ENCODE data around the gene MIB2.

Gene MIB2

DNA sequence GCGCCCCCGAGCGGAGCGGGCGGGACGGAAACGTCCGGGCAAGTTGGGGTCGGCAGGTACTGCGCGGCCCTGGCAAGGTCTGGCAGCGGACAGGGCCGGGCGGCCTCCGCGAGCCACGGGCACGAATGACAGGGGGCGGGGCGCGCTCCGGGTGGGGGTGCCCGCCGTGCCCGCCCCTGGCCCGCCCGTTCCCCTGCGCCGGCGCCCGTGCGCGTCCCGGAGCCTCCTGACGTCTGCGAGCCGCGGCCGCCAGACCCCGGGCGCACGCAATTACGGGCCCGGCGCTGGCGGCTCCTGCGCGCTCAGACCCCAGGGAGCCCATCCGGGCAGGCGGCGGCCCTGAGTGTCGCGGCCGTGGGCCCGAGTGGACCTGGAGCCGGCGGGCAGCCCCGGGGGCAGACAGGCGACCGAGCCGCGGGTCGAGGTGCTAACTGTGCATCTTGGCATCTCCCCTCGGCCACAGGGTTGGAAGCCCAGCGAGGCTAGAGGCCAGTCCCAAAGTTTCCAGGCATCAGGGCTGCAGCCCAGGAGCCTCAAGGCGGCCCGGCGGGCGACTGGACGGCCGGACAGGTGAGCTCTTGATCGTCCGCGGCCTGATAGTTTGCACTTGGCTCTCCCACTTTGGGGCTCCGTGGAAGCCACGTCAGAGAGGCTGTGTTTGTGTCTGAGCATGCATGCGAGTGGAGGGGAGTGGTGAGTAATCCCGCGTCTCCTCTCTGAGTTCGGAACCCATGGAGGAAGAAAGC, 918 bp downstream of the MIB2 start:
- DNase-seq, result no peak

DNA sequence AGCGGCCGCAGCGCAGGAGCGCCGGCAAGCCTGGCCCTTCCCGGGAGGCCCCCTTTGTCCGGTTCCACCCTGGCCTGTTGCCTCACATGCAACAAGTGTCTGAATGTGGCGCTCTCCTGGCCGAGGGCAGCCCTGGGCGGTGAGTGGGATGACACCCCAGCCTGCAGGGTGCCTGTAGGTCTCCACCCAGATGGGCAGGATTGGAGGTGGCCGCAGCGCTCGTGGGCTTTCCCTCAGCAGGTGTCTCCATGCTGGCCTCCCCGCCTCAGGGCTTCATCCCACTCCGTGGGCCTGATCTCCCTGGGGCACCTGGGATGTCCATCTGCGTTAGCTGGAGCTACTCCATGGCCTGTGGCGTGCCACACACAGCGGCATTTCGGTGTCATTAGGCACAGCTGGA, 1.5 kb downstream of the MIB2 start:
- DNase-seq, result no peak

DNA sequence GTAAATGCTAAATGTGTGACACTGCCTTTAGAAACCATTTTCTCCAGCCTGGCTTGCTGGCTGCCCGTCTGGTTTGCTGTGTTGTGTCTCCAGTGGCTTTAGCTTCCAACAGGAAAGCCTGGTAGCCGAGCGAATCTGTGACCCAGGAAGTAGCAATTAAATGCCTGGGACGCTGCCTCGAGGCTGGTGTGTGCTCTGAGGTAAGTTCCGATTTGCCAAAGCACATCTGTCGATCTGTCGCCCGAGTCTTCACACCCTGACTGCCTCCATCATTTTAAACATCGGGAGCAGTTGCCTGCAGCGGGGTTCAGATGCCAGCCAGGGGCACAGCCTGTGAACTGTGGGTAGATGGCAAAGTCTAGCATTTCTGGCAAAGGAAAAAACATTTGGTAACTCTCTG, 2.2 kb downstream of the MIB2 start:
- no peak for DNase-seq

DNA sequence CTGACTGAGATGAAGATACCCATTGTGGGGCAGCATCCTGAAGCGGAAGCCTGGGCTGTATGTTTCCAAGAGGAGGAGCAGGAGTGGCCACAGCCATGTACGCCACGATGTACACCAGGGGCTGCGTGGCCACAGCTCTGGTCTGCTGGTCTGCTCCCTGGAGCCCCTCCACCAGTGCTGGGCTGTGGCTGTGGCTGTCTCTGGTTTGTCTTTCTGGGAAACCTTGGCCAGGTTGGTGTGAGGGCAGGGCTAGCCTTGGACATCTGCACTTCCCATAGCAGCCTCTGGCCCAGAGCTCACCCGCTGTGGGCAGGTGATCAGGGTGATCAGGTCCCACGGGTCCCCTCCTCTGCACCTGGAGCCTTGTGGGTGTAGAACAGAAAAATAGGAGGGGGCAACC, 2.6 kb downstream of the MIB2 start:
- no peak for DNase-seq

DNA sequence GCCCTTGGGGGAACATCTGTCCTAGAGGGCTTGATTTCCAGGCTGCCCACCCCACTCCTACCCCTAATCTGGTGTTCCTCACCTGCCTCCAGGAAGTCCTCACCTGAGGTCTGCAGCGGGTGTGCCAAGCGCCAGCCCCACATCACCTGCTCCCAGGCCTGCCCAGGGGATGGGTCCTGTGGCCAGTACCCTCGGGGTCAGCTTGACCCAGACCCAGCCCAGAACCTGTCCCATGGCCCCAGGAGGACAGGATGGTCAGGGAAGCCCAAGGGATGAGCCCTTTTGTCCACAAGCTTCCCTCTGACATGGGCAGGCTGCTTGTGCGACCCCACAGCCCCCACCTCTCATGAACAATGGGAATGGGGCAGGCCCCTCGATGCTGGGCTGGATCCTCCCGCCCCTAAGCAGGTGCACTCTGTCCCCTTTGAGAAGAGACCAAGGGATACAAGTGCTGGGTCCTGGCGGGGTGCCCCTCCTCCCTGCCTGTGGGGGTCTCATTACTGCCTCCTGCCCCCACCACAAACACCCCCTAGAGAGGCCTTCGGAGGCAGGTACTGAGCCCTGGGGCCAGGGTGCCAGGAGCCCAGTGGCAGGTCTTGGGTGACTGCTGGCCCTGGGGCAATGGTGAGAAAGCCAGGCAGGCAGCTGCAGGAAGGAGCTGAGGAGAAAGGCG, 3.2 kb downstream of the MIB2 start:
- DNase-seq, result no peak

DNA sequence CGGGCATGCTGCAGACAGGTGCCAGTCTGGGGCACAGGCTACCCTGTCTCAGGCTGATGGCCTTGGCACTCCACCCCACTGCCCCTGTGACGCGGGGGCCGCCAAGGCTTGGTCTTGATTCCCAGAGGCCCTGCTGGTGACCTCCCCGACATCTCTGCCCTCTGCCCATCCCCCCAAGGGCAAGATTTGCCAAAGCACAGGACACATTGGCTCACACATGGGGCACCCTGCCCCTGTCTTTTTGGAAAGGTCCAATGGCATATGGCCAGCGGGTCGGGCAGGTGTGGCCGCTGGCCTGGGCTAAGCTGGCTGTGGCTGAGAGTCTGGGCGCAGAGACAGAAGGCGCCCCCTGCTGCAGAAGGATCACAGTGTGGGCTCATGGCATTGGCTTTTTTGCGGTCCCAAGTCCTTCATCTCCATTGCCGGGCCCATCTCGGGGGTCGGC, 4.6 kb downstream of the MIB2 start:
- DNase-seq, result no peak

DNA sequence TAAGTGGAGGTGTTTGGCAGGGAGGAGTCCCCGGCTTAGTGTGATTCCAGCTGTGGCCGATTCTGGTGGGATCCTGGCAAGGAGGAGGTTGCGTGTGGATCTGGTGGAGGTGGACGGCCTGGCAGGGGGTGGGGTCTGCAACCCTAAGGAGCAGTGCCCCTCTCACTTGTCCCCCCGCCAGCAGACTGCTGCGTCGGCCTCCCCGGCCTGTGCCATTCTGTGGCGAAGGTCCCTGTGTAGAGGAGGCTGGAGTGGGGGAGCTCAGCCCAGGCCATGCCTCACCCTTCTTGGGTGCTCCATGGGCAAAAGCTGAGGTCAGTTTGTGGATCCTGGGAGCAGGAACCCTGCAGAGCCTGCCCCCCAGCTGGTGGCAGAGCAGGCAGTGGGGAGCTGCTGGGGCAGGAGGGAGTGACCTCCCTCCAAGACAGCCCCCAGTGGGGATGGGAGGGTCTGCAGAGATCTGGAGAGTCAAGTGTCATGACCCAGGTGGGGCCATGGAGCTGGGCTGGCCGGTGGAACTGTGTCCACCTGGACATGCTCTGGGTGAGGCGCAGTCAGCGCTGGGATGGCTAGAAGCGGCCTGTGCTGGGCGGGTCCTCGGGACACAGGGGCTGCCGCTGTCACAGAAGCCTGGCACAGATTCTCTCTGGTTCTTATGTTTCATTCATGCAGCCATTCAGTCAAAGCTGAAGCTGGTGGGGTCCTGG, 5.3 kb downstream of the MIB2 start:
- no peak for DNase-seq

DNA sequence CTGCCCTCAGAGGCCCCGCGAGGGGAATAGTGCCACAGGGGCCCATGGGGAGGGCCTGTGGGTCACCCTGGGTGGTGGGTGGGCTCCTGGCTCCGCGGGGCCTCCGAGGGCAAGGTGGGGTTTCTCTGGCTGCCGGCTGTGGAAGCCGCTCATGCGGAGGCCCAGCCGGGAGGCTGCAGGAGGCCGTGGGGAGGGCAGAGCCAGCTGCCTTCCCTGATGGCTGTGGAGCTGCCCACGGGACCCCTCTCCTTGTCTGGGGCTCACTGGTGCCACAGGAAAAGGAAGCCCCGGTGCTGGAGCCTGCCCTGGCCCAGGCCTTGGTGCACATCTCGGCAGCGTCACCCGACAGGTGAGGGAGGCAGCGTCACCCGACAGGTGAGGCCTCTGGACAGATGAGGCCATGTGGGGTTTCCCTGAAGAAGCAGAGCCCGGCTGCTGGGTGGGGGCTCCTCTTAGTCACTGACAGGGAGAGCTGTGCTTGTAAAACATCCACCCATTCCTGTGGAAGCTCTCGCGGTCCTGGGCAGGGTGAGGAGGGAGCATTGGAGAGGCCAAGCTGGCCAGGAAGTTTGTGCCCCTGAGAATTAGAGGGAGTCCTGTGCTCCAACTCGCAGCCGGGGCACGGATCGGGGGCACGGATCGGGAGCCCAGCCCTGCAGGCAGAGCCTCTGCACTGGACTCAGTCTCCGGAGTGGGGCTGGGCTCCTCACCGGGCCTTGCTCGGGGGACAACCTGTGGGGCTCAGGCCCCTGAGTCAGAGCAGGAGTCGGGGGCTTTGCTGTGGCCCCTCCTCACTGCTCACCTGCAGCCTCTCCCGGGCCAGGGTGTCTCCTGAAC, 6.1 kb downstream of the MIB2 start:
- no peak for DNase-seq

DNA sequence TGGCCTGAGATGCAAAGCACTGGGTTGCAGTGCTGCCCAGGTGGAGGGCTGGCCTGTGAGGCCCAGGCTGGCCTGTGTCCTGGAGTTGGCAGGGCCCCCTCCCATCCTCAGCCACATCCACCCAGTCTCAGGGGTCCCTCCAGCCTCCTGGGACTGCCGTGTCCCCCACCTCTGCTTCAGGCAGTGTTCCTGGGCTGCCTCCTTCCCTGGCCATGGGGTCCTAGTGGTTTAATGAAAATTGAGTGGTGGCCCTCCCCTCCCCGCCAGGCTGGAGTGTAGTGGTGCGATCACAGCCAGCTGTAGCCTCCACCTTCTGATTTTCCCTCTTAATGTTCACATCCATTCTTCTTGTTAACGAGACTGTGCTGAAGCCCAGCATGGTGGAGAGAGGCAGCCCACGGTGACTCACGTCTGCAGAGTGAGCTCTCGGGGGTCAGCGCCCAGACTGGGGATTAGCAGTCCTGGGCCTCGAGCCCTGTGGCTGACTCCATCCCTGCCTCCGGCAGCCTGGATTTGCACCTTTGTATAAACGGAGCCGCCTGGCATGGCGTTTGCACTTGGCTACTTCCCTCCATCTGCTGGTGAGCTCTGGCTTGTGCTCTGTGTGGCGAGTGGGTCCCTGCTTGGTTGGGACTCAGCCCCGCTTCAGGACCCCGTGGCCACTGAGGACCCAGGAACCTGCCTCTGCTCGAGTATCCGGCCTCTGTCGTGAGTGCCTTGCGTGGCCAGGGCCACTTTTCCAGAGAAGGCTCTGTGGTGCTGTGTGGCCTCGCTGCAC, 6.9 kb downstream of the MIB2 start:
- no peak for DNase-seq

DNA sequence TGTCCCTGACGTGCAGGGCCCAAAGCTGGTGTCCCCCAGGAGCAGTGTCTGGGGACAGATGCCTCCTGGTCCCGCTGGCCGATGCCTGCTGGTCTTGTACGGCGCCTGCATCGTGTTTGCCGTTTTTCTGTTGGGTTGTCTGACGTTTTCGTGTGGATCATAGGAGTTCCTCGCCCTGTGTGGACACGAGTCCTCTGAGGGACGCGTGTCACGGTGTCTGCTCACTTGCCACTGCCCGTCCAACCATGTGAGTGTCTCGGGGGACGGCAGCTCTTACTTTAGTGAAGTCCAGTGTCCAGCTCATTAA, 7.4 kb downstream of the MIB2 start:
- no peak for DNase-seq

DNA sequence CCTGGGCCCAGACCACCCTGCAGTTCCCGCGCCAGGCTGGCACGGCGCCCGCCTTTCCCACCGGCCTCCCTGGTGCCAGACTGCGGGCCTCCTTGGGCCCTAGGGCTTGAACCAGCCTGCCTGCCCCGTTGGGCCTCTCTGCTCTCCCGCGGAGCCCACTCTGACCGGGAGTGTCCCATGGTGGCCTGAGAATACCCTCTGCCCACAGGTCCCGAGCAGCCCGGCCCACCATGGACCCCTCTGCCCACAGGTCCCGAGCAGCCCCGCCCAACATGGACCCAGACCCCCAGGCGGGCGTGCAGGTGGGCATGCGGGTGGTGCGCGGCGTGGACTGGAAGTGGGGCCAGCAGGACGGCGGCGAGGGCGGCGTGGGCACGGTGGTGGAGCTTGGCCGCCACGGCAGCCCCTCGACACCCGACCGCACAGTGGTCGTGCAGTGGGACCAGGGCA, 7.9 kb downstream of the MIB2 start:
- no peak for DNase-seq

DNA sequence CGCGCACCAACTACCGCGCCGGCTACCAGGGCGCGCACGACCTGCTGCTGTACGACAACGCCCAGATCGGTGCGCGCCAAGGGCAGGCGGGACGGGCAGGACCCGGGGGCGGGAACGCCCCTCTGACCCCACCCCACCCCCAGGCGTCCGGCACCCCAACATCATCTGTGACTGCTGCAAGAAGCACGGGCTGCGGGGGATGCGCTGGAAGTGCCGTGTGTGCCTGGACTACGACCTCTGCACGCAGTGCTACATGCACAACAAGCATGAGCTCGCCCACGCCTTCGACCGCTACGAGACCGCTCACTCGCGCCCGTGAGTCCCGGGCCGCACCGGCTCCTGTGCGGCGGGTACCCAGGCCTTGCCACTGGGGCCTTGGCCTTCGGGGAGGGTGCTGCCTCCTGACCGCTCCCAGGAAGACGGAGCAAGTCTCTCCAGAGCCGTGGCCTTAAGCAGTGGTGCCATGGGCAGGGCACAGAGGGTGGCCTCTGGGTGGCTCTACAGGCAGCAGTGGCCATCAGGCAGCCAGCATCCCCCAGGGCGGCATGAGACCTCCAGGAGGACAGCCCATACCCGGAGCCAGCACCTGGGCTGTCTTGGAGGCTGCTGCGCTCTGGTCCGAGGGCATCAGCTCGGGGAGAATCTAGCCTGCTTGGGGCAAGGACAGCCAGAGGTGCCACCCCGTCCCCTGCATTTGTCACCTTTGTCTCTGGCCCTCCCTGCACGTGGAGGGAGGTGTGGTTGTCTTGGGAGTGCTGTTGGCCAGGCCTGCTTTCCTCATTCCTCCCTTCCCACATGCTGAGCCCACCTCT, 8.5 kb downstream of the MIB2 start:
- no peak for DNase-seq

DNA sequence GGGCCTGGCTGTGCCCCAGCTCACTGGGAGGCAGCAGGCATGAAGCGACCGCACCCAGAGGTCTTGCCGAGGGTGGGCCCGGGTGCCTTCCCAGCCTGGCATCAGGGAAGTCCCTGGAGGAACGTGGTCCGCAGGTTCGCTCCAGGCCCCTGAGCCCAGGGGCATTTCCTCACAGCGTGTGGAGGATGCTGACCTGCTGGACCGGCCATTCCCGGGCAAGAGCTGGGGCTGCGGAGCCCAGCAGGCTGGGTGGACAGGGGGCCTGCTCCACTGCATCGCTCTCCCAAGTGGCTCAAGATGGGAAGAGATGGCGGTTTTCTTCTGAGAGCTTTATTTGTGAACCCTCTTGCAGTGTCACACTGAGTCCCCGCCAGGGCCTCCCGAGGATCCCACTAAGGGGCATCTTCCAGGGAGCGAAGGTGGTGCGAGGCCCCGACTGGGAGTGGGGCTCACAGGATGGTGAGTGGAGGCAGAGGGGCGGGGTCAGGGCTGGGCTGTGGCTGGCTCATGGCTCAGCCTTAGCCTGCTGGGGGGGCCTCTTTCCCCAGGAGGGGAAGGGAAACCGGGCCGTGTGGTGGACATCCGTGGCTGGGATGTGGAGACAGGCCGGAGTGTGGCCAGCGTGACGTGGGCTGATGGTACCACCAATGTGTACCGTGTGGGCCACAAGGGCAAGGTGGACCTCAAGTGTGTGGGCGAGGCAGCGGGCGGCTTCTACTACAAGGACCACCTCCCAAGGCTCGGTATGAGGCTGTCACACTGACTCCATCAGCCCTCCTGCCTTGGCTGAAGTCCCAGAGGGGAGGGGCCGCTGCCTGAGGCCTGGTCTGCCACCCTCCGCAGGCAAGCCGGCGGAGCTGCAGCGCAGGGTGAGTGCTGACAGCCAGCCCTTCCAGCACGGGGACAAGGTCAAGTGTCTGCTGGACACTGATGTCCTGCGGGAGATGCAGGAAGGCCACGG, 9.4 kb downstream of the MIB2 start:
- no peak for DNase-seq

DNA sequence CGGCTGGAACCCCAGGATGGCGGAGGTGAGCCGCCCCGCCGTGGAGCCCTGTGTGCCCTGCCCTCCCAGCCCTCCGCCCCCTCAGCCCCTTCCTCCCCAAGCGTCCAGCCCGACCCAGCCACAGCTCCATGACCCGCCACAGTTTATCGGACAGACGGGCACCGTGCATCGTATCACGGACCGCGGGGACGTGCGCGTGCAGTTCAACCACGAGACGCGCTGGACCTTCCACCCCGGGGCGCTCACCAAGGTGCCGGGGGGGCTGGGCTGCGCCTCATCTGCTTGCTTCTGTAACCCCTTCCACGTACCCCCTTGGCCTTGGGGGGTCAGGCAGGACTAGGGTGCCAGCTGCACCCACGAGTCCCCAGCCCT, 10.1 kb downstream of the MIB2 start:
- no peak for DNase-seq

DNA sequence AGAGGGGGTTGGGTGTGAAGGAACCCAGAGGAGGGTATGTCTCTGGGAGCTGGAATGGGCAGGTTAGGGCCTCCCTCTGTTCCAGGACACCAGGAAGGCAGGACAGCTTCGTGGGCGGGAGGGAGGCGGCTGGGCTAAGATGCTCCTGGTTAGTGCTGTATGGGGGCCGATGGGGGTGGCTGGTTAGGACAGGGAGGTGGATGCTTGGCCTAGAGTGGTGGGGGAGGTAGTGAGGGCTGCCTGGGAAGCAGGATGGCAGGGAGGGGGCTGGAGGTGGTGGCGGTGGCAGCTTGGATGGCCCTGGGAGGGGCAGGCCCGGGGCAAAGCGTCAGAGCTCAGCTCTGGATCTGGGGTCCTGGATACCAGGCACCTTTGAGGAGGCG, 10.5 kb downstream of the MIB2 start:
- DNase-seq, result no peak

DNA sequence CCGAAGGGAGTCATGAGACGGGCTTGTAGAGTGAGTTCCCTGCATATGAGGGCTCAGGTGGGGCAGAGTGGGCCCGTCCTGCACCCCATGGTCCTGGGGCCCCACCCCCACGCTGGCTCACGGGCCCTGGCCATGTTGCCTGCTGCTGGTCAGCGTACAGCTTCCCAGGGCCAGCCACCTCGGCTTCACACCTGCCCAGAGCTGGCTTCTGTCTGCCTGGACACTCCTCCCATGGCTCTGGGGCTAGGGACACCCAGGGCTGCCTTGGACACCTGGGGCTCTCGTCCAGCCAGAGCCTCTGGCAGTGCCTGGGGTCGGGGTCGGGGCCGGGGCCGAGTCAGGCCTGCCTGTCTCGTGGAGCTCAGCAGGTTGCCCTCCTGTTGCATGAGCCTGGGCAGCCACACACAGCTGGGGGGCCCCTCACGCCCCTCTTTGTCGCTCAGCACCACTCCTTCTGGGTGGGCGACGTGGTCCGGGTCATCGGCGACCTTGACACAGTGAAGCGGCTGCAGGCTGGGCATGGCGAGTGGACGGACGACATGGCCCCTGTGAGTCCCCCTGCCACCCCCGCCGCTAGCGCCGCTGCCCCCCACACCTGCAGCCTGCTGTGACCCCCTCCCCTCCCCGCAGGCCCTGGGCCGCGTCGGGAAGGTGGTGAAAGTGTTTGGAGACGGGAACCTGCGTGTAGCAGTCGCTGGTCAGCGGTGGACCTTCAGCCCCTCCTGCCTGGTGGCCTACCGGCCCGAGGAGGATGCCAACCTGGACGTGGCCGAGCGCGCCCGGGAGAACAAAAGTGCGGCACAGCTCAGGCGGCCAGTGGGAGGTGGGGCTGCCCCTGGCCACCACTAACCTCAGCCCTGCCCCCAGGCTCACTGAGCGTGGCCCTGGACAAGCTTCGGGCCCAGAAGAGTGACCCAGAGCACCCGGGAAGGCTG, 11.2 kb downstream of the MIB2 start:
- no peak for DNase-seq

DNA sequence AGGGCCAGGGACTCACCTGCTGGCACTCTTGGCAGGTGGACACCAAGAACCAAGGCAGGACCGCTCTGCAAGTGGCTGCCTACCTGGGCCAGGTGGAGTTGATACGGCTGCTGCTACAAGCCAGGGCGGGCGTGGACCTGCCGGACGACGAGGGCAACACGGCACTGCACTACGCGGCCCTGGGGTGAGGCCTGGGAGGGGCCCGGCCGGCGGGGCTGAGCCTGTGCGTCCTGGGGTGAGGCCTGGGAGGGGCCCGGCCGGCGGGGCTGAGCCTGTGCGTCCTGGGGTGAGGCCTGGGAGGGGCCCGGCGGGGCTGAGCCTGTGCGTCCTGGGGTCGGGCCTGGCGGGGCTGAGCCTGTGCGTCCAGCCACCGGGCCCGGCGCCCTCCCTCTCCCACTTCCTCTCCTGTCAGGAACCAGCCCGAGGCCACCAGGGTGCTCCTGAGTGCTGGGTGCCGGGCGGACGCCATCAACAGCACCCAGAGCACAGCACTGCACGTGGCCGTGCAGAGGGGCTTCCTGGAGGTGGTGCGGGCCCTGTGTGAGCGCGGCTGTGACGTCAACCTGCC, 12.0 kb downstream of the MIB2 start:
- DNase-seq, result no peak

DNA sequence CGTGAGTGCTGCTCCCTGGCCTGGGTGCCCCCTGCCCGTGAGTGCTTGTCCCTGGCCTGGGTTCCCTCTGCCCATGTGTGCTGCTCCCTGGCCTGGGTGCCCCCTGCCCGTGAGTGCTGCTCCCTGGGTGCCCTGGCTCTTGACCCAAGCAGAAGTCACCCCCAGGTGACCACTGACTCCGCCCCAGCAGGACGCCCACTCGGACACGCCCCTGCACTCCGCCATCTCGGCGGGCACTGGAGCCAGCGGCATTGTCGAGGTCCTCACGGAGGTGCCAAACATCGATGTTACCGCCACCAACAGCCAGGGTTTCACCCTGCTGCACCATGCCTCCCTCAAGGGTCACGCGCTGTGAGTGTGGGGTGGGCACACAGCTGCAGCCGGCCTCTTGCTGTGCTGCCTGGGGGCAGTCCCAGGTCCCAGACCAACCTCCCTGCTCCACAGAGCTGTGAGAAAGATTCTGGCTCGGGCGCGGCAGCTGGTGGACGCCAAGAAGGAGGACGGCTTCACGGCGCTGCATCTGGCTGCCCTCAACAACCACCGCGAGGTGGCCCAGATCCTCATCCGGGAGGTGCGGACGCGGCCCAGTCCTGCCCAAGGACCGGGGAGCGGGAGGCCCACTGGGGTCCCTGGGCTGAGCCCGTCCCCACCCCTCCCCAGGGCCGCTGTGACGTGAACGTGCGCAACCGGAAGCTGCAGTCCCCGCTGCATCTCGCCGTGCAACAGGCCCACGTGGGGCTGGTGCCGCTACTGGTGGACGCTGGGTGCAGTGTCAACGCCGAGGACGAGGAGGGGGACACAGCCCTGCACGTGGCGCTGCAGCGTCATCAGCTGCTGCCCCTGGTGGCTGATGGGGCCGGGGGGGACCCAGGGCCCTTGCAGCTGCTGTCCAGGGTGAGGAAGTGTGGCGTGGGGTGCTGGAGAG, 12.8 kb downstream of the MIB2 start:
- no peak for DNase-seq

Data from kidney glomerular epithelial cell (primary cell).